HUES64 (cell line): Measurements from ENCODE around the gene TNFRSF1A.

Experiments used
- H3K27ac ChIP-seq: 2 replicates; pipeline ENCODE4 v1.7.0; 2013; ENCODE audit warnings: low read depth, low read length, inconsistent platforms
- H3K27me3 ChIP-seq: 2 replicates; pipeline ENCODE4 v1.6.1; 2013; ENCODE audit warnings: mild to moderate bottlenecking, low read length; ENCODE audit not compliant: insufficient read depth
- H3K36me3 ChIP-seq: 2 replicates; pipeline ENCODE4 v1.6.1; 2013; ENCODE audit warnings: mild to moderate bottlenecking, low read length; ENCODE audit not compliant: insufficient read depth
- H3K4me1 ChIP-seq: 2 replicates; pipeline ENCODE4 v1.6.1; 2013; ENCODE audit warnings: mild to moderate bottlenecking, low read length, moderate library complexity; ENCODE audit not compliant: insufficient read depth
- H3K4me3 ChIP-seq: 2 replicates; pipeline ENCODE4 v1.5.1; 2013; ENCODE audit warnings: mild to moderate bottlenecking, low read length, moderate library complexity
- H3K9ac ChIP-seq: 2 replicates; pipeline ENCODE4 v1.6.1; 2013; ENCODE audit warnings: mild to moderate bottlenecking, low read depth, low read length
- H3K9me3 ChIP-seq: 2 replicates; pipeline ENCODE4 v1.6.1; 2013; ENCODE audit warnings: low read depth, low read length; ENCODE audit not compliant: insufficient read depth
- WGBS: fragments of 150-250, 120-280 bp; methylation state at CpG from one replicate; pipeline ENCODE4 v1.1.7; 2013; ENCODE audit warnings: missing lambda C conversion rate; 5-methylcytosine and 5-hydroxymethylcytosine counted together

TNFRSF1A gene

GRCh38 chr12:6327229-6328041 lies 14.4 kb downstream of the TNFRSF1A start:
- Histone ChIP-seq H3K27me3 (no peaks in the 10 kb centered on the region), H3K9ac (no peak overlapping the region), H3K4me3 (no peak overlapping the region), H3K27ac (no peak overlapping the region), H3K9me3 (no peaks in the 10 kb centered on the region), H3K36me3 (peaks cover 39% of the 10 kb centered on the region), H3K4me1 (peaks cover 26% of the 10 kb centered on the region)
- WGBS, result 94% methylated on average over 29 of the region's 33 CpGs

- 69% methylated on average over 21 of the region's 21 CpGs for WGBS
- Histone ChIP-seq H3K9ac (no peak overlapping the region), H3K27me3 (no peaks in the 10 kb centered on the region), H3K27ac (no peak overlapping the region), H3K36me3 (peaks cover 32% of the 10 kb centered on the region), H3K9me3 (no peaks in the 10 kb centered on the region), H3K4me1 (peaks cover 34% of the 10 kb centered on the region), H3K4me3 (no peak overlapping the region)
These were observed 15.3 kb downstream of the TNFRSF1A start for GRCh38 chr12:6326316-6327228.

- H3K27me3 ChIP-seq, result no peaks in the 10 kb centered on the region
- H3K9ac ChIP-seq, result no peak overlapping the region
- H3K4me3 ChIP-seq, result no peak overlapping the region
- peaks cover 34% of the 10 kb centered on the region for H3K4me1 ChIP-seq
- H3K27ac ChIP-seq, result peak overlapping the region; percentile 57; the same call in 1 of the 2 replicates
- 72% methylated on average over 5 of the region's 6 CpGs for WGBS
- no peaks in the 10 kb centered on the region for H3K9me3 ChIP-seq
- peaks cover 19% of the 10 kb centered on the region for H3K36me3 ChIP-seq
These were observed 16.7 kb downstream of the TNFRSF1A start for GRCh38 chr12:6324936-6325750.

DNA sequence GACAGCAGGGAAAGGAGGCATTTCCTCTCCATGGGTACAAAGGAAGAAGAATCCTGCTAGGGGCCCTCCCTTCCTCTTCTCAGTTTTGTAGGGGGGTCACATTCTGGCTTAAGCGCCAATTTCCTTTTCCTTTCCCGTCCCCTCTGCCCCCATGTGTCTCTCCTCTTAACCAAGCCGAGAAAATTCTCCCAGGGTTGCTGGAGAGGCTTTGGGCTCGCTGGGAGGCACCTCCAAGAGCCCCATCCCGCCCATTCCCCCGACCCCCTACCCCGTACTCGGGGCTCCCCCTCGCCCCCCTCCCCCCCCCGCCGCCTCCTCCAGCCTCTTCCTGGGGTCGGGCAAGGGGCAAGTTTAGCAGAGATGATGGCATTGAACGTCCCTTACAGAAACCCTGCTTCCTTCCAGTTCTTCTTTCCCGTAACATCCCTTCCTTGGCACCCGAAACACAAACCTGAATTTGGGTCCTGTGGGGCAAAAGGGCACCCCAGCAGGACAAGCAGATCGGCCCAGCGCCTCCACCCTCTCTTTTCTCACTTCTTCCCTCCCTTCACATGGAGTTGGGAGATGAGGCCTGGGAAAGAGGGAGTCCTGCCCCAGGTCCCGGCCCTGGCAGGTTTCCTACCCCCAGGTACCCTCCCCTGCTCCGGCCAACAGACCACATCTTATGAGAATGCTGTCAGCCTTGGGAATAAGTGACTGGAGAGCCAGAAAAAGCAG lies 17.7 kb downstream of the TNFRSF1A start:
- peaks cover 23% of the 10 kb centered on the region for H3K36me3 ChIP-seq
- peak overlapping the region; percentile 98 for H3K27ac ChIP-seq
- no peaks in the 10 kb centered on the region for H3K27me3 ChIP-seq
- peaks cover 34% of the 10 kb centered on the region for H3K4me1 ChIP-seq
- no peaks in the 10 kb centered on the region for H3K9me3 ChIP-seq
- WGBS, result 36% methylated on average over 11 of the region's 19 CpGs
- H3K9ac ChIP-seq, result peak overlapping the region; percentile 60
- peak overlapping the region; percentile 17 for H3K4me3 ChIP-seq

- Histone ChIP-seq H3K36me3 (peaks cover 16% of the 10 kb centered on the region), H3K27ac (peak overlapping the region; percentile 98), H3K9ac (peak overlapping the region; percentile 60), H3K4me1 (peaks cover 34% of the 10 kb centered on the region), H3K4me3 (peak overlapping the region; percentile 17), H3K9me3 (no peaks in the 10 kb centered on the region), H3K27me3 (no peaks in the 10 kb centered on the region)
- 9% methylated on average over 14 of the region's 14 CpGs for WGBS
These were observed 18.4 kb downstream of the TNFRSF1A start for GRCh38 chr12:6323340-6323994.

- H3K36me3 ChIP-seq, result peaks cover 11% of the 10 kb centered on the region; the same call in 1 of the 2 replicates
- peak overlapping the region; percentile 44; the same call in 1 of the 2 replicates for H3K9ac ChIP-seq
- H3K4me3 ChIP-seq, result peak overlapping the region; percentile 4; the same call in 1 of the 2 replicates
- peaks cover 34% of the 10 kb centered on the region for H3K4me1 ChIP-seq
- WGBS, result 0% methylated on average over 2 of the region's 2 CpGs
- H3K27me3 ChIP-seq, result no peaks in the 10 kb centered on the region
- no peaks in the 10 kb centered on the region for H3K9me3 ChIP-seq
- peak overlapping the region; percentile 98 for H3K27ac ChIP-seq
These were observed 18.9 kb downstream of the TNFRSF1A start for GRCh38 chr12:6322969-6323339.

- H3K4me1 ChIP-seq, result peaks cover 38% of the 10 kb centered on the region
- H3K9me3 ChIP-seq, result no peaks in the 10 kb centered on the region
- H3K4me3 ChIP-seq, result no peak overlapping the region
- peak overlapping the region; percentile 98 for H3K27ac ChIP-seq
- WGBS, result 57% methylated on average over 4 of the region's 4 CpGs
- H3K36me3 ChIP-seq, result peaks cover 9% of the 10 kb centered on the region; the same call in 1 of the 2 replicates
- H3K27me3 ChIP-seq, result no peaks in the 10 kb centered on the region
- H3K9ac ChIP-seq, result peak overlapping the region; percentile 44; the same call in 1 of the 2 replicates
These were observed 19.5 kb downstream of the TNFRSF1A start for GRCh38 chr12:6322352-6322751.

- Histone ChIP-seq H3K4me1 (peaks cover 43% of the 10 kb centered on the region), H3K9ac (no peak overlapping the region; the same call in 1 of the 2 replicates), H3K9me3 (no peaks in the 10 kb centered on the region), H3K27ac (peak overlapping the region; percentile 98), H3K36me3 (peaks cover 9% of the 10 kb centered on the region; the same call in 1 of the 2 replicates), H3K27me3 (no peaks in the 10 kb centered on the region), H3K4me3 (no peak overlapping the region)
- 73% methylated on average over 6 of the region's 6 CpGs for WGBS
These were observed 20.0 kb downstream of the TNFRSF1A start for GRCh38 chr12:6321905-6322304.

DNA sequence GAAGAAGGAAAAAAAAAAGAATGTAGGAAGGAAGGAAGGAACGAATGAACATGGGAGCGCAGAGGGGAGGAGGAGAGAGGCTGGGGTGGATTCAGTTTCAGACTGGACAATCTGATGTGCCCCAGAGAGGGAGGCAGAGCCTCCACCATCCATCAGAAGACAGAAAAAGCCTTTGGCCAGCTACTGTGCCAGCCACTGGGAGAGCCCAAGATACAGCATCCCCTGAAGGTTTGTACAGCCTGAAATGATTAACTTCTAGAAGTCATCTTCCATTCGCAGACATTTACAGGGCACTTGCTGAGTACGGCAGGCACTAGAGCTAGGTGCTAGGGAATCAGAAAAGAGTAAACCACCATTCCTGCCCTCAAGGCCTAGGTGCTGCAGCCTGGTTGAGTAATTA lies 22.4 kb downstream of the TNFRSF1A start:
- peaks cover 18% of the 10 kb centered on the region; the same call in 1 of the 2 replicates for H3K36me3 ChIP-seq
- H3K4me1 ChIP-seq, result peaks cover 36% of the 10 kb centered on the region
- H3K27ac ChIP-seq, result no peak overlapping the region
- no peak overlapping the region for H3K4me3 ChIP-seq
- WGBS, result 95% methylated on average over 4 of the region's 4 CpGs
- H3K9me3 ChIP-seq, result no peaks in the 10 kb centered on the region
- H3K27me3 ChIP-seq, result no peaks in the 10 kb centered on the region
- no peak overlapping the region for H3K9ac ChIP-seq

DNA sequence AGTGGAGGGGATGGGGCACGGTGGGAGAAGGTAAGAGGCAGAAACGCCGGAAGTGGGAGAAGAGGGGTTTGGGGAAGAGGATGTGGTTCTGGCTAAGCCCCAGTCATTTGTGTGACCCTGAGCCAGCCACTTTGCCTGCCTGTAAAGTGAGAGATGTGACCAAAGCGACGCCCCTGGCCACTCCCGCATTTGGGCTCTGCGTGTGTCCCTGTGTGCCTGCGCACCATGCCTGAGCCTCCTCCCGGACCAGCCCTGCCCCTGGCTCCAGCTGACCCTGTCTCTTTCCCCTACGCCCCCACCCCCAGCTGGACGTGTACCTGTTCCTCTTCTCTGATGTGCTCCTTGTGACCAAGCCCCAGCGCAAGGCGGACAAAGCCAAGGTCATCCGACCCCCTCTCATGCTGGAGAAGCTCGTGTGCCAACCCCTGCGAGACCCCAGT lies 23.4 kb downstream of the TNFRSF1A start:
- H3K9ac ChIP-seq, result no peak overlapping the region
- H3K27ac ChIP-seq, result no peak overlapping the region
- H3K4me3 ChIP-seq, result no peak overlapping the region
- no peaks in the 10 kb centered on the region for H3K9me3 ChIP-seq
- H3K27me3 ChIP-seq, result no peaks in the 10 kb centered on the region
- WGBS, result 94% methylated on average over 16 of the region's 16 CpGs
- peaks cover 28% of the 10 kb centered on the region for H3K4me1 ChIP-seq
- H3K36me3 ChIP-seq, result peaks cover 25% of the 10 kb centered on the region
